Pons (tissue), 1 donor: ENCODE data around the gene NRIP2.
A peak's percentile ranks its signal among the peaks of the same experiment; 100 is the strongest.
"Not testable (repeated sequence)": the region's sequence is repeated elsewhere in the genome, so short reads cannot be mapped to it uniquely, and the experiment has no call there.

ENCODE experiments used
- DNase-seq: peaks from one replicate; pipeline ENCODE4 v3.0.0-alpha.2; 2016; ENCODE audit warnings: low spot score

The NRIP2 gene, protein sequence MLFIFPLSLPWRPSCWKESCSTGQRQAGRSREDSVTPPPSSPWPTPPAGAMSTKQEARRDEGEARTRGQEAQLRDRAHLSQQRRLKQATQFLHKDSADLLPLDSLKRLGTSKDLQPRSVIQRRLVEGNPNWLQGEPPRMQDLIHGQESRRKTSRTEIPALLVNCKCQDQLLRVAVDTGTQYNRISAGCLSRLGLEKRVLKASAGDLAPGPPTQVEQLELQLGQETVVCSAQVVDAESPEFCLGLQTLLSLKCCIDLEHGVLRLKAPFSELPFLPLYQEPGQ

DNA sequence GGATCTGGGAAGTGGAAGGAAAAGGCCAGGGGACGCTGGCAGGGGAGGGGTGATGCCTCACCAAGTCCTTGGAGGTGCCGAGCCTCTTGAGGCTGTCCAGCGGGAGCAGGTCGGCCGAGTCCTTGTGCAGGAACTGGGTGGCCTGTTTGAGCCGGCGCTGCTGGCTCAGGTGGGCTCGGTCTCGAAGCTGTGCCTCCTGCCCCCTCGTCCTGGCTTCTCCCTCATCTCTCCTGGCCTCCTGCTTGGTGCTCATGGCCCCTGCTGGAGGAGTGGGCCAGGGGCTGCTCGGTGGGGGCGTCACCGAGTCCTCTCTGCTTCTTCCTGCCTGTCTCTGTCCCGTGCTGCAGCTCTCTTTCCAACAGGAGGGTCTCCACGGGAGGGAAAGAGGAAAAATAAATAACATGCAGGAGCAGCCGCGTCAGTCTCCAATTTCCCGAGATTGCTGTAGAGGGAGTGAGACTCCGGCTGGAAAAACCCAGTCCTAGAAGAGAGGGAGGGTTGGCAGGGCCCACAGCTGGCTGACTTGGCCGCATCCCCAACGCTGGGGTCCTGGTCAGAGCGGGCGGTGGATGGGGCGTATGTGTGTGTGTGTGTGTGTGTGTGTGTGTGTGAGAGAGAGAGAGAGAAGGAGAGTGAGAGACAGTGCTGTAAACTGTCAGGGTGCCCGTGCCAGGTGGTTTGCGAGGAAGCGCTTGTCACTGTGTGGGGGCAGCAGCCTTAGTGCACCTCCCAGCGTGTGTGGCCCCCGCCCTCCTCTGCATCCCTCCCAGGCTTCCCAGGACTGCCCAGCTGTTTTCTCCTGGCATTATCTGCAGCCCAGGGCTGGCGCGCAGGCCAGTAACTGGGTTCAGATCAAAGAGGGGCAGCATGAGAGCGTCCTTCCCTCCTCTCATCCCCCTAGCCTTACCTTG is at the start of gene NRIP2:
Gene NRIP2, minus strand, starts transcription at position 455 of the 911 bp plus-strand sequence. Its CDS starts 52 bp downstream, at position 403.
- peak; percentile 72 for DNase-seq

DNA sequence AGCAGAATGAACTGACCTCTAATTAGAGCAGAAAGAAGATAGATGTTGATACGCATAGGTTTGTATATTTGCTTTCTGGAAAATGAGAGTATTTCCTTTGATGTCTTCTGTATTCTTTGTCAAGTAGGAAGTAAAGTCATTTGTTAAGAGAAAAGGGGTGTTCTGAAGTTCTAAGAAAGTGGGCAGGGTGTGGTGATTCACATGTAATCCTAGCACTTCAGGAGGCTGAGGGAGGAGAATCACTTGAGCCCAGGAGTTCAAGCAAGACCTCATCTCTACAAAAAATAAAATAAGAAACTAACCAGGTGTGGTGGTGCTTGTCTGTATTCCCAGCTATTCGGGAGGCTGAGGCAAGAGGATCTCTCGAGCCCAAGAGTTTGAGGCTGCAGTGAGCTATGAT is 45.0 kb upstream of the NRIP2 start:
- no peak for DNase-seq

DNA sequence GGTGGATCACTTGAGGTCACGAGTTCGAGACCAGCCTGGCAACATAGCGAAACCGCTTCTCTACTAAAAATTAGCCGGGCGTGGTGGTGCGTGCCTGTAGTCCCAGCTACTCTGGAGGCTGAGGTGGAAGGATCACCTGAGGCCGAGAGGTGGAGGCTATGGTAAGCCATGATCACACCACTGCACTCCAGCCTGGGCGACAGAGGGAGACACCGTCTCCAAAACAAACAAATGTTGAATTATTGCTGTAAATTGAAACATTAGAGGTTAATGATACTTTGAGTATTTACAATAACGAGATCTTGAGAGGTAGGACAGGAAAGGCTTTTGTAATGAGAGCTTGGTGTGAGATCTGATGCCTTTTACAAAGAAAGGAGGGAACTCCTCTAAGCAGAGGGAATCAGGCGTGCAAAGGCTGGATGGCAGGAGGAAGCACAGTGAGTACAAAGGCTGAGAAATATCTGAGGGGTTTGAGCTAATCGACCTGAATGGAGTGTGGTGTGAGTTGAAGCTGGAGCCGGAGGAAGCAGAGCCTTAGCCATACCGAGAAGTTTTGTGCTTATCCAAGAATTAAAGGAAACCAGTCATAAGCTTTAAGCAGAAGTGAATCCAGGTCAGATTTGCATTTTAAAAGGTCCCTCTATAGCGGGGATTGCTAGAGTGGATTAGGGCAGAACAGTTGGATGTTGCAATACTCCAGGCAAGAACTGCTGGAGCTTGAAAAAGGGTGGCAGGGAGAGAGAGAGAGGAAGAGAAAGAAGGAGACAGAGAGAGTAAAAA is 43.3 kb upstream of the NRIP2 start:
- peak; percentile 55 for DNase-seq

DNA sequence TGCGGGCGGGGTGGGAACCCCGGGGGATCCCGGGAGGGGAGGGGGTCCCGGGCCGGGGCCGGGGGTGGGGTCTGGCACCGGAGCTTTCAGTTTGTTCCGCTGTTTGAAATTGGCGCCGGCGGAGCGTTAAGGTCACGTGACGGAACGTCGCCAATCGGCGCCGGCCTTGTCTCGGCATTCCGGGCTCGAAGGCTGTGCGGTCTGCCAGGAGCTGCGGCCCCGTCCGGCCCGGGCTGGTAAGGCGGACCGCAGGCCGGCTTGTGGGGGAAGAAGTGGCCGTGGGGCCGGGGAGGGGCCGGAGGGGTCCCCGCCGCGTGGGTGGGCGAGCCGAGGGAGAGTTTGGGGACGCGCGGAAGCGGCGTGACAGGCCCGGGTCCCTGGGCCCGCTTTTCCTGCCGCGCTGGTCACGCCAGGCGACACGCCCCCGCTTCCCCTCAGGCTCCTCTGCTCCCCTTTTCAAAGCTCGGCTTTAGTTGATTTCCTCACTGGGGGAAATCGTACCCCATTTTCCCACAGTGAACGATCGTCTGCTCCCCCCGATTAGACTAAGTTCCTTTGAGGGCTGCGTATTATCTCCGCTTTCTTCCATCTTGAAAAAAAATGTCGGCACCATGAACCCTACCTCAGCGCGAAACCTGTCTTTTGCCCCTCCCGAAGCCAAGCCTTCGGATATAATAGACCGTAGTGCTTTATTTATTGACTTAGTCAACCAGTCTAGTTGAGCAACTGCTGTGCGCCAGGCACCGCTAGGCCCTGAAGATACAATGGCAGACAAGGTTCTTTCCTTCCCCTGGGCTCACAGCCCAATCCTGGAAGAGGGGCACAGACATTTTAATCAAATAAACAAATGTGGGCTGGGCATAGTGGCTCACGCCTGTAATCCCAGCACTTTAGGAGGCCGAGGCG is 42.5 kb upstream of the NRIP2 start, which contains the start of the genes FOXM1 and RHNO1:
Gene FOXM1, minus strand, starts transcription at position 128 of the 906 bp plus-strand sequence. CDS start 2,696 bp downstream, outside the sequence.
Gene RHNO1, plus strand, starts transcription at position 177 of the 906 bp plus-strand sequence. CDS start 8,144 bp downstream, outside the sequence.
- peak; percentile 86 for DNase-seq

DNA sequence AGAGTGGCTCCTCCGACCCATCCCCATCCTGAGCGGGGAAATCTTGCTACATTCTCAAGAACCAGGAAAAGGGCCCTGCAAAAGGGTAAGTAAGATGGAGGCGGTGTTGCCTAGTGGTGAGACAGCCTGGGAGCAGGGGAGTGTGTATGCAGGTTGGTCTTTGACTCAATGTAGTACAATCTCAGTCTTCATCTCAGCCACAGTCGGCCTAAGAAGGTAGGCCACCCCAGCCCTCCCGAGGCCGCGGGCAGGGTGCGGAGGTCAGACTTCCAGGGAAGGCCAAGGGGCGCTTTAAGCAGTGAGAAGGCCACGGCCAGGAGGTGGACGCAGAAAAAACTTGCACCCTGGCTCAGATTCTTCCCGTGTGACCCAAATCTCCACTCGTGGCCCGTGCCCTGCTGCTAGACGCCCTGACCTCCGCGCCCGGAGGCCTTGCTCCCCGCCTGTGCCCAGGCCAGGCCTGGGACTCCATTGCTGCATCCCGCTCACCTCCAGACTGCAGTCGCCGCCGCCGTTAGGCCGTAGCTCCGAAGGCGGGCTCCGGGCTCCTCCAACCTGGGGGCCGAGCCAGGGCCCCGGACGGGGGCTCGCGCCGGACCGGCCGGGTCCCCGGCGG is 41.7 kb upstream of the NRIP2 start:
- no peak for DNase-seq

DNA sequence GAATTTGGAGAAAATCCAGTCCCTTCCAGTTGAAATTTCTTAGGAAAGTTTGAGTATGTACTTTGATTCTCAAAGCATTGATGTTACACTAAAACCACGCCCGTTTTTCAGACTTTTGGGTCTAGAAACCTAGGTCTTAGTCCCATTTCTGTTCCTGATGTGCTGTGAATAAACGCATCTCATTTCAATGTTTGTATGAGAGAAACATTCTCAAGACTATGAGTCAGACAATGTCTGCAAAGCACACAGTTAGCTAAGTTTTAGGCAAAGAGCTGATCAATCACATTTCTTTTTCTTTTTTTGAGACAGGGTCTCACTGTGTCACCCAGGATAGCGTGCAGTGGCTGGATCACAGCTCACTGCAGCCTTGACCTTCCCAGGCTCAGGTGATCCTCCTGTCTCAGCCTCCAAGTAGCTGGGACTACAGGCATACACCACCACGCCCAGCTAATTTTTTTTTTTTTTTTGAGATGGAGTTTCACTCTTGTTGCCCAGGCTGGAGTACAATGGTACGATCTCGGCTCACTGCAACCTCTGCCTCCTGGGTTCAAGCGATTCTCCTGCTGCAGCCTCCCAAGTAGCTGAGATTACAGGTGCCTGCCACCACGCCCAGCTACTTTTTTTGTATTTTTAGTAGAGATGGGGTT is 34.3 kb upstream of the NRIP2 start:
- not testable (repeated sequence) for DNase-seq

DNA sequence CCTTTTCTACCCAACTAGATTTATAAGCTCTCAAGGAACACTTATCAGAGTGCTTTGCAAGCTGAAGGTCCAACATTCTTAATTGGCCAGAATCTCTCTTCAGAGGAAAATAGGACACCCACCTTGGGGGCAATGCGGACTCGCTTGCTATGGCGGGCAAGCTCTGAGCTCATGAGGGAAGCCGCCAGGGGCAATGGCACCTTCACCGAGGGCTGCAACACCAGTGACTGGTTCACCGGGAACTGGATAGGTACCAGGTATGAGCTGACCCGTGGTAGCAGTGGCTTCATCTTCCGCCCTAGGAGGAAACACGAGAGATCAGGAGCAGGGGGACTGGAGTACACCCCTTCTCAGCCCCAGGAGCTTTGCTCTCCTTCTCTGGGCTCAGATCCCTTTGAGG is 29.4 kb upstream of the NRIP2 start:
- DNase-seq = no peak

DNA sequence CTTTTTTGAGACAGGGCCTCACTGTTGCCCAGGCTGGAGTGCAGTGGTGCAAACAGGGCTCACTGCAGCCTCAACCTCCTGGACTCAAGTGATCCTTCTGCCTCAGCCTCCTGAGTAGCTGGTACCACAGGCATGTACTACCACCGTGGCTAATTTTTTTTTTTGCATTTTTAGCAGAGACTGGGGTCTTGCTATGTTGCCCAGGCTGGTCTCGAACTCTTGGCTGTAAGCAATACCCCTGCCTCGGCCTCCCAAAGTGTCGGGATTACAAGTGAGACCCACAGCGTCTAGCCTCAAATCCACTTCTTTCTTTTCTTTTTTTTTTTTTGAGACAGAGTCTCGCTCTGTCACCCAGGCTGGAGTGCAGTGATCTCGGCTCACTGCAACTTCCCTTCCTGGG is 28.6 kb upstream of the NRIP2 start:
- not testable (repeated sequence) for DNase-seq

DNA sequence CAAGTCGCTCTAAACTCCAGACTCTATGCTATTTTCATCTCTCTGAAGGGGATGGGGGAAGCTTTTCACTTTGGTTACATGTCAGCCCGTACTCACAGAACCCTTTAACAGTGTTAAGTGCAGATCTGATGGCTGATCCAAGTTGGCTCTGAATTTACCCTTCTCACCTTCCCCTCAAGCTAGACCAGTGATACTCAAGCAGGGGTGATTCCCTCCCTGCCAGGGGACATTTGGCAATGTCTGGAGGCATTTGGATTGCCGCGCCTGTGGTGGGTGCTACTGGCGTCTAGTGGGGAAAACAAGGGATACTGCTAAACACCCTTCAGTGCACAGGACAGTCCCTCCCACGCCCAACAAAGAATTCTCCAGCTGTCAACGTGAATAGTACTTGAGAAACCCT is 28.0 kb upstream of the NRIP2 start:
- no peak for DNase-seq

DNA sequence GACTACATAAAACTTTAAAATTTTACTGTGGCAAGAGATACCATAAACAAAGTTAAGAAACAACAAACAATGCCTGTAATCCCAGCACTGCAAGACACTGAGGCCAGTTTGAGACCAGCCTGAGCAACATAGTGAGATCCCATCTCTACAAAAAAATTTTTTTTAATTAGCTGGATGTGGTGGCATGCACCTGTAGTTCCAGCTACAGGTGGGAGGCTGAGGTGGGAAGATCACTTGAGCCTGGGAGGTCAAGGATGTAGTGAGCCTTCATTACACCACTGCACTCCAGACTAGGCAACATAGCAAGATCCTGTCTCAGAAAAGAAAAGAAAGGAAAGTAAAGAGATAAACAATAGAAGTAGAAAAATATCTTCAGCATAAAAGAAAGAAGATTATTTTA is 25.3 kb upstream of the NRIP2 start:
- no peak for DNase-seq

DNA sequence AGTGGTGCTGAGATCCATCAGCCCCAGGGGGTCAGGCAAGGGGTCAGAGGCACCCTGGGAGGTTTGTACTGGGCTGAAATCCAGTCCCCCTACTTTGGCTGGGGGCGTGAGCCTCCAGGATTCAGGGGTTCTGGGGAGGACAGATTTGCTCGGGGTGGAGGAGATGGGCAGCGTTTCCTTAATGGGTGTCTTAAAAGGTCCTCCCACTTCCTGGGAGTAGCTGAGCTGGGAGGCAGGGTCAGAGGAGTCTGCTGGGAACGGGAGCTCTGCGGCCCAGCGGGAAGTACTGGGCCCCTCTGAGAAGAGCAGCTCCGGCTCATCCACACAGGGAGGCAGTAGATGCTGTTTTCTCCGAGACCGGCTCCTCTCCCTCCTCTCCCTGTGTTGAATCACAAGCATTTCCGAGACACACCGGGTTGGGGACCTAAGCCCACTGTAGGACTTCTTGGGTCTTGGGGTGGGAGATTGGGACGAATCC is 24.1 kb upstream of the NRIP2 start:
- DNase-seq = no peak

DNA sequence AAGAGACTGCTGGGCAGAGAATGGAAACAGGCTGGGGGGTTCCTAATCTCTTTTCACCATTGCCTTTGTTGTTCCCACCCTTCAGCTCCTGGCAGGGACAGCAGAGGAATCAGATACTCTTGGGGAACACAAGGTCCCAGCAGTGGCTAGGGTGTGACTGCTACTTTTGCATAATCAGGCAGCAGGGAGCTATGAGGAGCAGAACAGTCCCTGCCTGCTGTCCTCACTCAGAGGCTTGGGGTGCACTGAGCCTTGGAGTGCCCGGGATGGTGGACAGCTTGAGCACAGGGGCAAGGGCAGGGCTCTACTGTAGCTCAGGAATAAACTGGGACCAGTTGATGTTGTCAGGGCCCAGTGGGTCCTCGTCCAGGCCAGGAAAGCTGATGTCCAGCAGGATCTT is 23.5 kb upstream of the NRIP2 start:
- no peak for DNase-seq

DNA sequence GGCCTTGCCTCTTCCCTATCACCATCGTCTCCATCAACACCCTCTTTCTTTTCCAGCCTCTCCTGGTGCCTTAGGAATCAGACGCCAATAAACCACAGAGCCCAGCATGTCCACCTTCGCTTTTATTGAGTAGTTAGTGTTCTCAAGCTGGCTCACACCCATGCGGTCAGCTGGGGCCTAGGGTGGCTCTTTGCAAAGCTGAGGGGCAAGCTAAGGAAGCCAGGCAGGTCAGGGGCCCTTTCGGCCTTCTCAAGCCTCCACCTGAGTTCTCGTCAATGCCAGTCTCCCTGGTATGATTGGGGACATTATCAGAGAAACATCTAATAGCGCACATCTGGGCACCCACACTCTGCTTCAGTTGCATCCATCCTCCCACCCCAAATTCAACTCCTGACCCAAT is 22.7 kb upstream of the NRIP2 start:
- no peak for DNase-seq

DNA sequence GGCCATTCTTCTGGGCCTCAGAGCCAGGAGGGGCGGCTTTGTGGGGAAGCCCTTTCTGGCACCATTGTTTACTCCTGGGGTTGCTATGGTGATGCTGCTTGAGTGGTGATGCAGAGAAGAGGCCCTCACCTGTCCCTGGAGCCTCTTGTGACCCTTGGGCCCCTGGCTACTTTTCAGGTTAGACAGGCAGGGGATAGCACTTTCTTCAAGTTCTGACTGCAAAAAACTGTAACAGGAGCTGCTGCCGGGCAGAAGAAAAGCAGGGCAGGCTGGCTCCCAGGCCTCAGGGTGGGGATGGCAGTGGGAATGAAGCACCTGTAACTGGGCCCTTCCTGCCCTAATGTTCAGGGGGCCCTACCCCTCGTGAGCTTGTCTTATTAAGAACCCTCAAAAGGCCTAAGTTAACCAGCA is 22.2 kb upstream of the NRIP2 start, which contains the start of gene TEX52:
Gene TEX52, minus strand, starts transcription at position 19 of the 411 bp plus-strand sequence. Its CDS starts 13 bp downstream, at position 6.
- no peak for DNase-seq

DNA sequence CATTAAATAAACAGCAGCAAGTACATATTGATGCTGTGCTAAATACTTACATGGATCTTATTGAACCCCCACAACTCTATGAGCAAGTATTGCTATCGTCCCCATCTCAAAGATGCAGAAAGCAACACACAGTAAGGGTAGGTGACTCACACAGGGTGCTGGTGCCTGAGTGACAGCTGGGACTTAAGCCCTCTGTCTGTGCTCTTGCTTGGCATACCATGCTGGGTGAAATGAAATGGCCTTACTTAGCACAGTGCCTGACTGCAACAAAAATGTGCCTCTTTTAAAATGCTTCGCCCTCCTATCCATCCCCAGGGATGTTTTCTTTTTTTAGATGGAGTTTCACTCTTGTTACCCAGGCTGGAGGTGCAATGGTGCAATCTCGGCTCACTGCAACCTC is 21.2 kb upstream of the NRIP2 start:
- no peak for DNase-seq

DNA sequence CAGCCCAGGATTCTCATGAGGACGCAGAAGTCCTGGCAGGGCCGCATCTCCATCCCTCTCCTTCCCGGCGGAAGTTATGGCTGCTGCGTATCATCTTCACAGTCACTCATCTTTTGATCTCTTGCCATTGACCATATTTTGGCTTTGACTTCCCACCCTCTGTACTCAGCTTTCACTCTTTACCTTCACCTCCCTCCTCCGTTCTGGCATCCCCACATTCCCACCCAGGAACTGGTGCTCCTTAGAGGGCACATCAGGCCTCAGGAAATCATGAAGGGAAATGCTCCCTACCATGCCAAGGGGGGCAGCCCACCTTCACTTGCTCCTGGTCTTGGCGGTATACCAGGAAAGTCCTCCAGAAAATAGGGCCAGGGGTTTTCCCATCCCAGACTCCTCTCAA is 20.7 kb upstream of the NRIP2 start:
- no peak for DNase-seq

DNA sequence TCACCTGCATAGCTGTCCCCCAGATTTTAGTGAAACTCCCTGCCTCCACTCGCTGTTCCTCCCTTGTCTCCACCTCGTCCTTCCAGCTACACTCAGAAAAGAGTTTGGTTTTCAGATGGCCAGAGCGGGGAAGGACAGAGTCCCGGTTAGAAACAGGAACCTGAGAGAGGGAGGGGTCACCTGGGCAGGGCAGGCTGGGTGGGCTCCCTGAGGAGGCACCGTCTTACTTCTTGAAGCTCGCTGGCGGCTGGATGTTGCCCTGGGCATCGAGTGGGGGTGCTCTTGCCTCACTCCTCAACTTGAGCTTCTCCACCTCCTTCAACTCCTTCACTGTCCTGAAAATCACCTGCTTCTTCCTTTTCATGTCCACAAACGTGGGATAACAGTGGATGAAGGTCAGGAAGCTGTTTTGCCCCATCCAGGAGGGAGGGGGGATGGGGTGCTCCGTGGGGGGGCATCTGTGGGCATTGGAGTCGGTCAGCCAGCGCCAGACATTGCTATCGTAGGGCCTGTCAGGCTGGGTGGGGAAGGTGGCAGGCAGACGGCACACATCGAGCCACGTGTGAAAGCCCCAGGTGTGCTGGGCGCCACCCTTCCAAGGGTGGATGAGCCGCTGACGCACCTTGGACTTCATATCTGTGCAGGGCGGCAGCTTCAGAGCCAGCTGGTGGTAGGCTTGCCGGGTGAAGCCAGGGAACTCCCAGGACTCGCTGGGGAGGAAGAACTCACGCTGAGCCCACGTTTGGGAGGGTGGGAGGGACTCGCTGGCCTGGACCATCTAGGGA is 20.0 kb upstream of the NRIP2 start:
- DNase-seq = no peak

DNA sequence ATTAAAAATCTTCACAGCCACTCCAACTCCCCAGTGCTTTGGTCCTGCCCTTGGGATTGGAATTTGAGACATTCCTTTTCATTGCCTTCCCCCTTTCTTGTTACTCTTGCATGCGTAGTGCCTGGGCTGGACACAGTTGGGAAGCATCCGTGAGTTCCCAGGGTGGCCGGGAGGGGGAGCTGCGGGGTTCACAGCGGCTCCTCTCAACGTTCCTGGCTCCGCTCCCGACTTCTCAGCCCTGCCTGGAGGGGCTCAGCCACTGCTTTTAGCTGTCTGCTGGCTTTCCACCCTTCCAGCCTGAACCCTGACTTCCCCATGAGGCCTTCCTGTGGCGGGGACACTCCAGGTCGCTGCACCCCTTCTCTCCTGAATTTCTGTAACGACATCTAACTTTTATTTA is 18.8 kb upstream of the NRIP2 start:
- peak; percentile 57 for DNase-seq

DNA sequence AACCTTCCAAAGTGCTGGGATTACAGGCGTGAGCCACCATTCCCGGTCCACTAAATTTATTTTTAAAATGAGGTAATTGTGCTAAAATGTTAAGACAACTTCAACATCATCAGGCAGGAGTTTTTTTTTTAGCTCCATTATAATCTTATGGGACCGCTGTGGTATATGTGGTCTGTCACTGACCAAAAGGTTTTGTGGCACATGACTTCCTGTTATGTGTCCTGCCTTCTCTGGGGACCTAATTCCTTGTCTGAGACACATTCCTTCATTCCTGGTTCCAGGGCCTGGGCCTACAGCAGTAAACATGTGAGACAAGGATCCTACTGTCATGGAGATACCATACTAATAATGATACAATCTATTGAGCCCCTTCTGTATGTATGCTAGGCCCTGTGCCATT is 17.1 kb upstream of the NRIP2 start:
- DNase-seq = no peak
